Activated T-helper 9 cell treated with anti-CD3 and anti-CD28 coated beads, Interleukin-2, amount 50 U/mL, for 16 hours (primary cell): Measurements from ENCODE around the gene WDR45B.
"Not testable (repeated sequence)": the region's sequence is repeated elsewhere in the genome, so short reads cannot be mapped to it uniquely, and the experiment has no call there.

Experiments used
- DNase-seq: peaks from one replicate; pipeline ENCODE4 v3.0.0-alpha.2; 2020; ENCODE audit warnings: low read depth

WDR45B gene

DNA sequence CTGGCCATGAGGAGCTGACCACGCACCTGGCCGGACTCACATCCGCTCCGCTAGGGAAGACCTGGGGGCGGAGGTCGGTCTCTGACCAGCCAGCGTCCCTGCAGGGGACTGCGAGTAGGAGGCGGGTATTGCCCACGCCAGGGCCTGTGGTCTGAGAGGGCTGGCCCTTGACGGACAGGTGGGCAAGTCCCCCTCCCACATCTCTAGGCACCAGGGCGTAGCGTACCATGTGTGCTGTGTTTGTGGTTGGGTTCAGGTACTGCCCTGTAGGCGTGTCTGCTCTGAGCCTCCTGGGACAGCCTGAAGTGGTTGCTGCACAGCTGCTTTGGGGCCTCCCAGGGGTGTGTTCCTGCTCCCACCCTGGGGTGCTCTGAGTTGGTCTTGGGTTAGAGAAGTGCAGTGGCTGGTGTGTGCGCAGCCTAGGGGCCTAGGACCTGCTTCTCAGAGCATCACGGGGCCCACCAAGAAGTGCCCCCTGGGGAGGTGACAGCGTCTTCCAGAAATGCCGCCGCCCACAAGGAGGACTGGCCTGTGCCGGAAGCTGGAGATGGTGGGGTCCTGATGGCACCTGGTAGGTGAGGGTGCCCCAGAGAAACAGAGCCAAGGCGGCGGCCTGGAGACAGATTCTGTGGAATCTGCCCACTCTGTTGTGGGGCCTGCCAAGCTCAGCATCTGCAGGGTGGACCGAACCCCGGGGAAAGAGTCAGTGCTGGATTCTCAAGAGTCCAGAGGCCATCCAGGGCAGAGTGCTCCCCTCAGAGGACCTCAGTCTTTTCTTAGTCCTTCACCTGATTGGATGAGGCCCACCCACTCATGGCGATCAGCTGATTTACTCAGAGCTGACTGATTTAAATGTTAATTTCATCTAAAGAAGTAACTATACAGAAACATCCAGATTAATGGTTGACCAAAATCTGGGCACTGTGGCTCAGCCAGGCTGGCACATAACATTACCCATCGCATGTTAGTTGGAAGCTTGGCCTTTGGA, 48.3 kb downstream of the WDR45B start:
- no peak for DNase-seq

DNA sequence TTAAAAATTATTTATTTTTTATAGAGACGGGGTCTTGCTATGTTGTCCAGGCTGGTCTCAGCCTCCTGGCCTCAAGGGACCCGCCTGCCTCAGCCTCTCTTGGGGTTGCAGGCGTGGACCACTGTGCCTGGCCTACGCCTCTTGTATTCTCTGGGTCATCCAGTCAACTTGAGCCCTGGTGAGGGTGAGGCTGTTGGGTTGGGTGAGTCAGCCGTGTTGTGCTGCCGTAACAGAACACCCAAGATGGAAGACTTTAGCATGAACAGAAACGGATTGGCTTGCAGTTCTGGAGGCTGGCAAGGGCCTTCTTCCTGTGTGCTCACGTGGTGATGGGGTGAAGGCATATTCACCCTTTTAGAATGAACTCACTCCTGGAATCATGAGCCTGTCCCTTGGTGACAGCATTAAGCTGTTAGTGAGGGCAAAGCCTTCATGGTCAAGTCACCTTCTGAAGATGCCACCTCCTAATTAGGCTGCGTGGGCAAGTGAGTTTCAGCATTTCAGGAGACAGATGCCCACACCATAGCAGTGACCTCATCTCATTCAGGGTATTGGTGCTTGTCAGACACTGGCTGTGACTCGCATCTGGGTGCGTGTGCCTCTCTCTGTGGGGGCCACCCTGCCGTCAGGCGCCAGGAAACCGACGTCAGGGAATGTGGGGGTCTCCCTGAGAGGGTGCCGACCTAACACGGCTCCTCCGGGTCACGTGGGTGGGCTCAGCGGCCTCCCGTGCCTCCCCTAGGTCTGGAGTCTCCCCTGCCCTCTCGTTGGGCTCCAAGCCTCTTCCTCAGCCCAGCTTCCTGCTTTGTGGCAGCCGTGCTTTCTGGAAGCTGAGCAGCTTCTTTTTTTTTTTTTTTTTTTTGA, 49.8 kb downstream of the WDR45B start:
- no peak for DNase-seq

DNA sequence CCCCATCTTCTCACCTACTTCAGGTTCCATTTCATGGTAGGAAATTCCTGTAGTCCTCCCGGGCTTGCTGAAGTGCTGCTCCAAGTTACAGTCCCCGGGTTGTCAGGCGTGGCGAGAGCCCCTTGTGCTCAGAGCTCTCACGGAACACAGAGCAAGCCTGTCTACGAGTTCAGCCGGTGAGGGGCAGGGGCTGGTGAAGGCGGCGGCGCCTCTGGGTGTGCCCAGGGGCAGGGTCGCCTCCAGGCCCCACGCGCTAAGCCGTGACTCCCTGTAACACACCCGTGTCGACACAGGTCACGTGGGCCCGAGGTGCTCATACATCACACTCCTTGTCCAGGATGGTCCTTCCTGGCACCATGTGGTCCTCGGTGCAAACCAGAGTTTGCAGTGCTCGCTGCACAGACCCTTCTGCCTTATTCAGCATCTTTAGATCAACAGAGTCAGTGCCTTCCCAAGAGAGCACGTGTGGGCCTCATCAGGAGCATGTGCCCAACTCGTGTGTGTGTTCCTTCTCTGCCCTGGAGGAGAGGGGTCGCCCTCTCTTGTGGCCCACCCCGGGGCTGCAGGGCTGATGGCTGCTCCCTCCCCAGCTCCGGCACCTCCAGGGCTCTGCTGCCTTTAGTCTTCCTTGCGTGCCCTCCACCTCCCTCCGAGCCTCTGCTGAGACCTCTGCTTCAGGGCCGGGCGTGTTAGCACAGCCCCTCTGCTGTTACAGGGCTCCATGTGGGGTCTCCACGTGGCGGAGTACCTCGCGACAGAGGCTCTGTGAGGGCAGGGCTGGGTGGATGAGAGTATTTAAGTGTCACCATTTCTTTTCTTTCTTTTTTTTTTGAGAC, 51.2 kb downstream of the WDR45B start:
- DNase-seq, result no peak

DNA sequence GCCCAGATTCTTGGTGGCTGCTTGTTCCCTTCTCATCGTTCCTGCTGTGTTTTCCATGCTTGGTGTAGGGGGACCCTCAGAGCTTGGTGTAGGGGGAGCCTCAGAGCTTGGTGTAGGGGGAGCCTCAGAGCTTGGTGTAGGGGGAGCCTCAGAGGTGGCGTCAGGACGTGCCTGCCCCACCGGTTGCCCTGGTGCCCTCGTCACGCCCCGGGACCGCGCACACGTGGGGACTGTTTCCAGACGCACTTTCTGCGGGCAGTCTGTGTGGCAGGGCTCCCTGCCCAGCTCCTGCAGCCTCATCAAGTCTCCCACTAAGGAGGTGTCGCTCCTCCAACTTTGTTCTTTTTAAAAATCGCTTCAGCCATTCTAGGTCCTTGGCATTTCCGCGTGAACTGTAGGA, 51.9 kb downstream of the WDR45B start:
- DNase-seq, result no peak

DNA sequence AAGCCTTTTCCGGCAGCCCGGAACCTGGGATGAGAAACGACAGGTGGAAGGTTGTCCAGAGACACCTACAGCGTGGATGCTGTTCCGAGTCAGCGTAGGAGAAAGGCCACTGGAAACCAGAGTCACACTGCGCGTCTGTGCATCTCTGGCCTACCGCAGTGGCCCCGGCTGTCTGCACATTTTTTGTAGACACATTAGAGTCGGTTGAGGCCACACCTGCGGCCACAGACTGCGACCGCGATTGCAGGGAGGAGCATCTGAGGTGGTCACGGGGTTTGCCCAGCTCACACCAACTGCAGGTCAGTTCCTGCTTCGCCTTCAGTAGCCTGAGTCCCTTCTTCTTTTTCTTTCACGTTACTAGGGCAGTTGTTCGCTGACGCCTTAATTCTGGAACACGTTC, 52.4 kb downstream of the WDR45B start:
- DNase-seq, result no peak

DNA sequence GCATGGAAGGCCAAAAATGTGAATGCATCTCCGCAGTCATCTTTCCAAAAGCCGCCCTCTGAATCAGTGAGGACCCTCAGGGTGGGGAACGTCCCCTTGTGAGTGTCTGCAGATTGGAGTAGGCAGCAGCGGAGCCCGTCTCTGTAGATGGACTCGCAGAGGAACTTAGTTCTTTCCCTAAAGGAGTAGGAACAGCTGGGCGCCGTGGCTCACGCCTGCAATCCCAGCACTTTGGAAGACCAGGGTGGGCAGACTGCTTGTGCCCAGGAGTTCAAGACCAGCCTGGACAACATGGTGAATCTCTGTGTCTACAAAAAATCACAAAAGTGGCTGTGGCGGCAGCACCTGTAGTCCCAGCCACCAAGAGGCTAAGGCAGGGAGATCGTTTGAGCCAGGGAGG, 53.7 kb downstream of the WDR45B start:
- DNase-seq, result no peak

DNA sequence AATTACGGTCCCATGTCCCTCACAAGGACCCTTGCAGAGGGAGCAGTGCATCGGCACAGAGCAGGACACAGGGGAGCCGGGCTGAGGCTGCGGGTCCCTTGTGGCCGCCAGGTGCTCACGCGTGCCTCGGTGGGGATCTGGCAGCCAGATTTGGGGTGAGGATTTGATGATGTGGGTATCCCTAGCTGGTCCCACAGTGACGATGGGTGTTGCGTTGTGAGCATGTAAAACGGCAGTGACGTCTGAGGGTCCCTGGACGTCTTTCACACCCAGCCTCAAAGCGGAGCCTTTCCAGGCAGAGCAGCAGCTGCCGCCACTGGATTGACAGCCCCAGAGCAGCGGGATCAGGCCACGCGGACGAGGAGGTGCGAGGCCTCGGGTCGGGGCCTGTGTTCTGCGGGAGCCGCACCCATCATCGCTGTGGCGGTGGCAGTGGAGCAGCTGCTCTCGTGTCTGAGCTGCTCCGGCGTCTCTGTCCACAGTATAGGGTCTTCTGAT, 54.6 kb downstream of the WDR45B start:
- DNase-seq, result no peak

DNA sequence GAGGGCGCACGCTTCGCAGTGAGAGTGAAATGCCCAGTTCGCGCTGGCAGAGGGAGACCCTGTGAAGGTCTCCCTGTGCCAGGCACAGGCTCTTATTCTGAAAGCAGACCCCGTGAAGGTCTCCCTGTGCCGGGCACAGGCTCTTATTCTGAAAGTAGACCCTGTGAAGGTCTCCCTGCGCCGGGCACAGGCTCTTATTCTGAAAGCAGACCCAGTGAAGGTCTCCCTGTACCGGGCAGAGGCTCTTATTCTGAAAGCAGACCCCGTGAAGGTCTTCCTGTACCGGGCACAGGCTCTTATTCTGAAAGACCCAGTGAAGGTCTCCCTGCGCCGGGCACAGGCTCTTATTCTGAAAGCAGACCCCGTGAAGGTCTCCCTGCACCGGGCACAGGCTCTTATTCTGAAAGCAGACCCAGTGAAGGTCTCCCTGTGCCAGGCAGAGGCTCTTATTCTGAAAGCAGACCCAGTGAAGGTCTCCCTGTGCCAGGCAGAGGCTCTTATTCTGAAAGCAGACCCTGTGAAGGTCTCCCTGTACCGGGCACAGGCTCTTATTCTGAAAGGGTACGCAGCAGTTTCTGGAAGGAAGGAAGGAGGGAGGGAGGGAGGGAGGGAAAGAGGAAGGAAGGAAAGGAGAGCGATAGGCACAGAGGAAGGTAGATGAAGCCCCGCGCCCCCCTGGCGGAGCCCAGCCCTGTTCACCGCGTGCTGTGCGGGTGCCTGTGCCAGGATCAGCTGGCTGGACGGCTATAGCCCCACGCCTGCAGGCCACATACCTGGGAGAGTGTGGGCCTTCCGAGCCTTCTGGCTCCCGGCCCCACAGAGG, 55.3 kb downstream of the WDR45B start:
- peak; percentile 34 for DNase-seq

DNA sequence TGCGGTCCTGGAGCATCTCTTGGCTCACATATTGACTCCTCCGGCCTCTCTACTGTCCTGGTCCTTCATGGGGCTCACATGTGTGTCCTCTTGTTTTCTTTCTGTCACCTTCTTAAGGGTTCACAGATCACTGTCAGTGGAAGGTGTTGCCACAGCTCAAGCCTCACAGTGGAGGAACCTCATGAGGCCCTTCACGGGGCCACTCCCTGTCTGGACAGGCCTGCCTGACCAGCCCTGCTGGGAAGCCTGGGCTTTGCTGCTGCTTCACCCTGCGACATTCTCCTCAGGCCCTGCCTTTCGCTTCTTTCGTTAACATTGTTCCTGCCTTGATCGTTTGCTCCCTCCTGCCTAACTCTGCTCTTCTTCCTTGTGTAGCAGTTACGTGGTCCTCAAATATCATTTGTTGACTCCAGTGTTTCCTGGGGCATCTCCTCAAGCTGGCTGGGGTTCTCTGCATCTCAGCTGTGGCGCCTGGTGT, 55.9 kb downstream of the WDR45B start:
- DNase-seq, result no peak

DNA sequence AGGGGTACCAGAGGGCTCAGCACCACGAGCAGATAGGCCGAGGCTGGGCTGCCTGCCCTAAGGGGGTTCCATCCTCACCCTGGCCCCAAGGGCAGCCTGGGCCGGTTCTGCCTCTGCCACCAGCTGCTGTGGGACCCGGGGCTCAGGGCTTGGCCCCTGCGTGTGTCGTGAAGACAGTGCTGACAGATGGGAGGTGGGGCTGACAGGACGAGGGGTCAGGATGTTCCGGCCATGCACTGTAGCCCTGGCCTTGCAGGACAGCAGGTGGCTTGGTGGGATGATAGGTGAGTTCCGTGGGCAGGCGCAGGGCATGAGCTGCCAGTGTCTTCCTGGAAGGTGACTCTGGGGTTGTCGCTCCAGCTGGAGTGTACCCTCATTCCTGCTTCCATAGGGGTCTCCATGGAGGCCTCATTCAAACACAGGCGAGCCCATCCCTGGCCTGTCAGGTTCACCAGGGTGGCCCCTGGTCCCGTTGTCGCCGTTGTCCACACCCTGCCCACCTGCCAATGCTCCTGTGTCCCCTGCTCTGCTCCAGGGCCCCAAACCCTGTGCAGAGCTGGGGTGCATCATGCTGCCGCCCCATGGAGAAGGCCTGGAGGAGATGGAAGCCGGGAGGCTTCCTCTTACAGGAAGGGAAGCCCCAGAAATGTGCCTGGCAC, 57.2 kb downstream of the WDR45B start:
- DNase-seq, result no peak

DNA sequence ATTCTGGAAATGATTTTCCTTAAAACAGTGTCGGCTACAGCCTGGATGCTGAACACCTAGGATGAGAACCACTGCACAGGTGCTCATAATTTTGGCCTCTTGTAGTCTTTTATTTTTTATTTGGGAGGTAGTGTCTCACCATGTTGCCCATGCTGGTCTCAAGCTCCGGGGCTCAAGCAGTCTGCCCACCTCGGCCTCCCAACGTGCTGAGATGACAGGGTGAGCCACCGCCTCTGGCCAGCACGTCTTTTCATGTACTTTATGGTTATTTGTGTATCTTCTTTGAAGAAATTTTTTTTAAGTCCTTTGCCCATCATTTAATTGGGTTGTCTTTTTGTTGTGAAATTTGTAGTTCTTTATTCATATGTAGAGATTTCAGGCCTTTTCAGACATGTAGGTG, 58.0 kb downstream of the WDR45B start:
- no peak for DNase-seq

DNA sequence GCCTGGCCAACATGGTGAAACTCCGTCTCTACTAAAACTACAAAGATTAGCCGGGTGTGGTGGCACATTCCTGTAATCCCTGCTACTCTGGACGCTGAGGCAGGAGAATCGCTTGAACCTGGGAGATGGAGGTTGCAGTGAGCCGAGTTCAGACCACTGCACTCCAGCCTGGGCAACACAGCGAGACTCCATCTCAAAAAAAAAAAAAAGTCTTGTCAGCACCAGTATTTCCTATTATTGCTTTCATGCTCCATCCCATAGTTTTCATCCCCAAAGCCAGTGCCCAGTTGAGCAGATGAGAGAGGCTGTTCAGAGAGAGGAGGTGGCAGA, 58.4 kb downstream of the WDR45B start:
- DNase-seq, result no peak

DNA sequence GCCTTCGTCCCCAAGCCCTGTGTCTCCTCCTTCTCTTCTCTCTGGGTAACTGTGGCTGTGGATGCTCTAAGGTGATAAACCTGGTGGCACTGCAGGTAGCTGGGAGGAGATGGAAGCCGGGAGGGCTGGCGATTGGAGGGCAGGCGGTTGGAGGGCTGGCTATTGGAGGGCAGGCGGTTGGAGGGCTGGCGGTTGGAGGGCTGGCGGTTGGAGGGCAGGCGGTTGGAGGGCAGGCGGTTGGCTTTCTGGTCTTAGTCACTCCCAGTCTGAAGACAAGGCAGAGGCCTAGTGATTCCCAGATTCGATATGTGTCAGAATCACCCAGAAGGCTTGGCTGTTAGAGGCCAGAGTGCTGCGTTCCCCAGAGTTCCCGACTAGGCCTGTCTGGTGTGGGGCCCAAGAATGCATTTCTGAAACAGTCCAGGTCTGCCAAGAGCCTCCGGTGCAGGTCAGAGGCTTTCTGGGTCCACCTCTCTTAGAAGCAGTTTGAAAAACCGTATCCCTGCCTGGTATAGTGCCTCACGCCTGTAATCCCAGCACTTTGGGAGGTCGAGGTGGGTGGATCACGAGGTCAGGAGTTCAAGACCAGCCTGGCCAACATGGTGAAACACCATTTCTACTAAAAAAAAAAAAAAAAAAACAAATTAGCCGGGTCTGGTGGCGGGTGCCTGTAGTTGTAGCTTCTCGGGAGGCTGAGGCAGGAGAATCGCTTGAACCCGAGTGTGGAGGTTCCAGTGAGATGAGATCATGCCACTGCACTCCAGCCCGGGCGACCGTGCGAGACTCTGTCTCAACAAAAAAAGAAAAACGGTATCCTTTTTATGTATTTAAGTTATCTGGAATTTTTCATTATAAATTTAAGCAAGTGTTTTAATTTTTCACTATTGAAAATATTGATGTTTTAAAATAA, 59.7 kb downstream of the WDR45B start:
- DNase-seq, result no peak

DNA sequence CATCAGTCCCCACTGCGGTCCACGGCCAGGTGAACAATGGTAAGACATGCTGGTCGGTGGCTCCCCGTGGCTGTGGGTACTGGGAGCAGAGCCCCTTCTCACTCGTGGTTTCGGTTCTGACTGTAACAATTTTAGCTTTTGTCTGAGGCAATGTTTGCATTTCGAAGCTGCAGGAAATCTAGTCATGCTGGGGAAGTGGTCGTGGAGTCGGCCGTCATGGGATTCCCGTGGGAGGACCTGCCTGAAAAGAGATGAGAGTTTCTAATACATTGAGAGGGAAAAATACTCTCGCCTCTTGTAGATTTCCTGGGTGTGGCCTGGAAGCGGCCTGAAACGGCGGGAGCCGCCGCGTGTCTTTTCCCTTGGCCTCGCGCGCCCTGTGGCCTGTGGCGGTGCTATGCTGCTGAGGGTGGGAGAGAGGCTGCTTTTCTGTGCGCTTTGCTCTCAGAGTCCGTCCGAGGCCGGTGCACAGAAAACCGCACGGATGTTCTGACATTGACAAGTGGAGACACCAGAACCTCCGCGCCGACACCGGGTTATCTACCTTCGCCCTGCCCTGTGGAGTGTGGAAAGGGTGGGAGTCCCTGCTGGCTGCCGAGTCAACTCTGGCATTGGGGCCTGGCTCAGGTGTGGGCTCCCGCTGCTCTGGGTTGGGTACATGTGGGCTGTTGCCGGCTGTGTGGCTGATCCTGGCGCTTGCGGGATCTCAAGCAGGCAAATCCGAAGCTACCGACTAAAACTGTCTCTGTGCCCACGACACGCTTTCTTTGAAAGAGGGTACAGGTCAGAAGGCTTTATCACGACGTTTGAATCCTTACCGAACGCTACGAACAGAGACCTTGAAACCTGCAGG, 60.8 kb downstream of the WDR45B start:
- no peak for DNase-seq

DNA sequence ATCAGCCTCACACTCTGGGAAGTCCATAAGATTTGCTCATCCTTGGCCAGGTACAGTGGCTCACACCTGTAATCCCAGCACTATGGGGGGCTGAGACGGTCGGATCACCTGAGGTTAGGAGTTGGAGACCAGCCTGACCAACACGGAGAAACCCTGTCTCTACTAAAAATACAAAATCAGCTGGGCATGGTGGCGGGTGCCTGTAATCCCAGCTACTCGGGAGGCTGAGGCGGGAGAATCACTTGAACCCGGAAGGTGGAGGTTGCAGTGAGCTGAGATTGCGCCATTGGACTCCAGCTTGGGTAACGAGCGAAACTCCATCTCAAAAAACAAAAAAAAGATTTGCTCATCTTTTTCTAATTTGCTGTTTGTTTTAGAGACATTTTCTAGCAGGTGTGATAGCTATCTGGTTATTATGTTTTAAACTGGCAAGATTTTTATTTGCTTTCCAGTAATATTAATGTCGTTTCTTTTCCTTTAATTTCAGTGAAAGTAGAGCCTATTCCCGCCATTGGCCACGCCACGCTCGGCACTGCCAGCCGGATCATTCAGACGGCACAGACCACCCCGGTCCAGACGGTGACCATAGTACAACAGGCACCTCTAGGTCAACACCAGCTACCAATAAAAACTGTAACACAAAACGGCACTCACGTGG, 61.5 kb downstream of the WDR45B start:
- DNase-seq, result no peak

DNA sequence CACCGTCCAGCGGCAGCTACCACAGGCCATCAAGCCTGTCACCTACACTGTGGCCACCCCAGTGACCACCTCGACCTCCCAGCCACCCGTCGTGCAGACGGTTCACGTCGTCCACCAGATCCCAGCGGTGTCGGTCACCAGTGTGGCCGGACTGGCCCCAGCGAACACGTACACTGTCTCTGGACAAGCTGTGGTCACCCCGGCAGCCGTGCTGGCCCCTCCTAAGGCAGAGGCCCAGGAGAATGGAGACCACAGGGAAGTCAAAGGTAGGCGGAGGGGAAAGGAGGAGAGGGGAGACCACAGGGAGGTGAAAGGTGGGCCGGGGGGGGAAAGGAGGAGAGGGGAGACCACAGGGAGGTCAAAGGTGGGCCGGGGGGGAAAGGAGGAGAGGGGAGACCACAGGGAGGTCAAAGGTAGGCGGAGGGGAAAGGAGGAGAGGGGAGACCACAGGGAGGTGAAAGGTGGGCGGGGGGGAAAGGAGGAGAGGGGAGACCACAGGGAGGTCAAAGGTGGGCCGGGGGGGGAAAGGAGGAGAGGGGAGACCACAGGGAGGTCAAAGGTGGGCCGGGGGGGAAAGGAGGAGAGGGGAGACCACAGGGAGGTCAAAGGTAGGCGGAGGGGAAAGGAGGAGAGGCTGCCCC, 62.2 kb downstream of the WDR45B start:
- DNase-seq, result not testable (repeated sequence)

DNA sequence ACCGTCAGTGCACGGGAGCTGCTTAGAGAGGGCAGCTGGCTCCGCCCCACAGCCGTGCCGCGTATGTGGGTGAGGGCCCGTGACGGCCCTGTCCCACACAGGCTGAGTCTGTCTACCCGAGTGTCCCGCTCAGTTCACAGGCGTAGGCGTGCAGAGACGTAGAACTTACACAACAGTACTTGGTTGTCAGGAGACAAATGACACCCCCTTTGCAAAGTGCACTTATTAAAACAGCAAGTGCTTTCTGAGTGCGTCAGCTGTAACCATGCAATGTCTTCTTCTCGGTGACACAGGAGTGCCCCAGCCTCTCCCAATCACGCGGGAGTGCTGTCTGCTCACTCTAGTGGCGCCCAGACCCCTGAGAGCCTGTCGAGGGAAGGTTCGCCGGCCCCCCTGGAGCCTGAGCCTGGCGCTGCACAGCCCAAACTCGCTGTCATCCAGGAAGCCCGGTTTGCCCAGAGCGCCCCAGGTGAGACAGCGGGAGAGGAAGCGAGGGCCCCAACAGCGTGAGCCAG, 64.5 kb downstream of the WDR45B start:
- peak; percentile 55 for DNase-seq
